CD4-positive, alpha-beta T cell (primary cell): ENCODE data around the gene AGAP1. TPM values are rescaled to one million over a fixed set of nuclear protein-coding genes. Genes with fewer than 3 reads are reported as not detected.

Source experiments
- ATAC-seq: fragments of 200-7000 bp; cut with Tn5 transposase; one replicate; pipeline ENCODE4 v1.10.0; 2022; ENCODE audit warnings: mild to moderate bottlenecking; ENCODE audit not compliant: poor library complexity
- CTCF ChIA-PET: fragments of 350-600 bp; sonication (Branson Sonifier 250); formaldehyde crosslinking; loops from one replicate; lab custom pipeline; 2021; ENCODE audit warnings: antibody characterized with exemption, inconsistent platforms; lab: Charles Lee
- POLR2A ChIA-PET: fragments of 350-600 bp; sonication (Branson Sonifier 250); formaldehyde crosslinking; loops from one replicate; lab custom pipeline; 2021; ENCODE audit warnings: antibody characterized with exemption, inconsistent platforms; lab: Charles Lee
- DNase-seq, 14 experiments: peaks; one replicate each; pipeline ENCODE4 v3.0.0-alpha.2; 2013 to 2020; ENCODE audit warnings: mixed read lengths in 2 of 14
- H3K27ac ChIP-seq, 2 donors: one replicate each; pipeline versions ENCODE4 v1.5.1 to v1.7.0; 2013; ENCODE audit warnings: low read length in 2 of 2, low read depth in 1 of 2, mild to moderate bottlenecking in 1 of 2
- H3K27me3 ChIP-seq, 2 experiments: 1 replicate in 1 of 2; 2 replicates in 1 of 2; pipeline versions ENCODE4 v1.6.1 to v1.7.0; 2013; ENCODE audit warnings: low read length in 2 of 2, control low read depth in 1 of 2, mild to moderate bottlenecking in 1 of 2, moderate library complexity in 1 of 2; ENCODE audit not compliant: insufficient read depth in 2 of 2, control insufficient read depth in 1 of 2
- H3K36me3 ChIP-seq: one replicate; pipeline ENCODE4 v1.6.1; 2013; ENCODE audit warnings: low read length, control low read depth; ENCODE audit not compliant: insufficient read depth
- H3K4me1 ChIP-seq: one replicate; pipeline ENCODE4 v1.6.1; 2013; ENCODE audit warnings: low read length, control low read depth; ENCODE audit not compliant: insufficient read depth
- H3K4me3 ChIP-seq: one replicate; pipeline ENCODE4 v1.5.1; 2013; ENCODE audit warnings: mild to moderate bottlenecking, low read length, moderate library complexity
- H3K9me3 ChIP-seq, 2 experiments: 1 replicate in 1 of 2; 2 replicates in 1 of 2; pipeline versions ENCODE4 v1.6.1 to v1.7.0; 2013; ENCODE audit warnings: low read length in 2 of 2, mild to moderate bottlenecking in 2 of 2, control low read depth in 1 of 2, moderate library complexity in 1 of 2; ENCODE audit not compliant: control insufficient read depth in 1 of 2, insufficient read depth in 1 of 2
- H3K27ac Mint-ChIP-seq: one replicate; pipeline ENCODE4 v1.8.0; 2020; ENCODE audit warnings: mixed read lengths
- H3K27me3 Mint-ChIP-seq: one replicate; pipeline ENCODE4 v1.8.0; 2021; ENCODE audit warnings: mixed read lengths
- H3K36me3 Mint-ChIP-seq: one replicate; pipeline ENCODE4 v1.8.0; 2021; ENCODE audit warnings: low read depth, mixed read lengths
- H3K4me1 Mint-ChIP-seq: one replicate; pipeline ENCODE4 v1.8.0; 2021; ENCODE audit warnings: low read depth, mixed read lengths
- H3K4me3 Mint-ChIP-seq: one replicate; pipeline ENCODE4 v1.8.0; 2020; ENCODE audit warnings: mild to moderate bottlenecking, mixed read lengths
- H3K9me3 Mint-ChIP-seq: one replicate; pipeline ENCODE4 v1.8.0; 2020; ENCODE audit warnings: mixed read lengths
- CTCF ChIP-seq: fragments of 200-600 bp; IDR thresholded peaks from one replicate; pipeline ENCODE4 v1.8.0; 2022; ENCODE audit warnings: antibody characterized with exemption, mild to moderate bottlenecking
- intact Hi-C, 2 experiments: fragments of 100-400 bp; cut with DNase I in 1 of 2; cut with micrococcal nuclease in 1 of 2; formaldehyde crosslinking; loops; one replicate each; pipeline versions ENCODE4 v1.15.1 to v1.9.0; 2023 to 2025; cut with DNase I, micrococcal nuclease
- total RNA-seq, 174 experiments: library from RNA in 2 of 174; stranded (reverse) in 2 of 174; gene quantifications; one replicate each; pipeline ENCODE4 v1.2.3 and lab custom pipeline; 2021 to 2026

Gene AGAP1
- total RNA-seq, 2 experiments from 2014 or later = 2.6 to 3.1 TPM

- H3K4me3 Mint-ChIP-seq = no peak overlapping the region
- Histone ChIP-seq H3K27me3 (peaks cover 0 to 2% of the 10 kb centered on the region in 2 experiments), H3K36me3 (no peaks in the 10 kb centered on the region), H3K4me1 (no peaks in the 10 kb centered on the region), H3K27ac (no peak overlapping the region), H3K9me3 (peaks cover 0 to 26% of the 10 kb centered on the region in 2 experiments), H3K4me3 (no peak overlapping the region)
- H3K4me1 Mint-ChIP-seq = no peaks in the 10 kb centered on the region
- TF ChIP-seq CTCF = no peak
- DNase-seq (no peak), ATAC-seq (no peak)
- POLR2A ChIA-PET = no interaction called here
- H3K9me3 Mint-ChIP-seq = no peaks in the 10 kb centered on the region
- H3K27ac Mint-ChIP-seq = no peak overlapping the region
- no peaks in the 10 kb centered on the region for H3K36me3 Mint-ChIP-seq
- peaks cover 14% of the 10 kb centered on the region for H3K27me3 Mint-ChIP-seq
- intact Hi-C loops = no loop called here
- CTCF ChIA-PET = no interaction called here
These were observed 505.2 kb downstream of the AGAP1 start for GRCh38 chr2:235999011-235999410.

- Mint-ChIP-seq H3K4me1 (no peaks in the 10 kb centered on the region), H3K27me3 (peaks cover 14% of the 10 kb centered on the region), H3K36me3 (no peaks in the 10 kb centered on the region), H3K4me3 (no peak overlapping the region), H3K27ac (no peak overlapping the region), H3K9me3 (no peaks in the 10 kb centered on the region)
- ChIA-PET CTCF (no interaction called here), POLR2A (no interaction called here)
- no peak for DNase-seq
- Histone ChIP-seq H3K9me3 (peaks cover 0 to 24% of the 10 kb centered on the region in 2 experiments), H3K4me3 (no peak overlapping the region), H3K36me3 (no peaks in the 10 kb centered on the region), H3K27me3 (no peaks in the 10 kb centered on the region), H3K4me1 (no peaks in the 10 kb centered on the region), H3K27ac (no peak overlapping the region)
- intact Hi-C loops = no loop called here
- no peak for ATAC-seq
- no peak for TF ChIP-seq CTCF
These were observed 507.5 kb downstream of the AGAP1 start for GRCh38 chr2:236001166-236001828.

- Histone ChIP-seq H3K36me3 (no peaks in the 10 kb centered on the region), H3K4me3 (no peak overlapping the region), H3K27ac (no peak overlapping the region), H3K27me3 (no peaks in the 10 kb centered on the region), H3K4me1 (no peaks in the 10 kb centered on the region), H3K9me3 (peaks cover 0 to 24% of the 10 kb centered on the region in 2 experiments)
- no peak for TF ChIP-seq CTCF
- CTCF ChIA-PET = no interaction called here
- Mint-ChIP-seq H3K27me3 (peaks cover 14% of the 10 kb centered on the region), H3K9me3 (no peaks in the 10 kb centered on the region), H3K36me3 (no peaks in the 10 kb centered on the region), H3K4me1 (no peaks in the 10 kb centered on the region), H3K27ac (no peak overlapping the region), H3K4me3 (no peak overlapping the region)
- no peak for ATAC-seq
- POLR2A ChIA-PET = no interaction called here
- intact Hi-C loops = no loop called here
- DNase-seq = no peak
These were observed 508.0 kb downstream of the AGAP1 start for GRCh38 chr2:236001854-236002253.
